H1 (cell line): ENCODE measurements around the gene MYL7. TPM values are rescaled to one million over a fixed set of nuclear protein-coding genes. Genes with fewer than 3 reads are reported as not detected.

ENCODE experiments used
- CTCF ChIA-PET: fragments of 300-600 bp; sonication (Branson Sonifier 250); formaldehyde crosslinking; loops from one replicate; lab custom pipeline; 2021; ENCODE audit not compliant: partially characterized antibody; lab: Charles Lee
- POLR2A ChIA-PET: fragments of 300-600 bp; sonication (Branson Sonifier 250); formaldehyde crosslinking; loops from one replicate; lab custom pipeline; 2021; ENCODE audit warnings: inconsistent platforms; ENCODE audit not compliant: partially characterized antibody; lab: Charles Lee
- DNase-seq, 2 experiments: peaks; one replicate each; pipeline versions ENCODE4 v3.0.0 to v3.0.0-alpha.2; 2010 to 2022; ENCODE audit warnings: low spot score in 2 of 2, low read depth in 1 of 2, mixed read lengths in 1 of 2
- FAIRE-seq: peaks from 2 replicates; lab custom pipeline; 2011; peaks lifted over from hg19 to GRCh38; lab: Jason Lieb, UNC
- H2AFZ ChIP-seq: 2 replicates; pipeline ENCODE4 v1.8.1; 2012; ENCODE audit warnings: low read length, inconsistent platforms
- H2AK5ac ChIP-seq: 2 replicates; pipeline ENCODE4 v1.6.1; 2013; ENCODE audit warnings: low read depth, low read length
- H2BK120ac ChIP-seq: replicated peaks from 2 replicates; pipeline ENCODE3; 2013; ENCODE audit warnings: low read depth, low read length, inconsistent platforms
- H2BK12ac ChIP-seq: 2 replicates; pipeline ENCODE4 v1.6.1; 2013; ENCODE audit warnings: low read depth, low read length
- H2BK15ac ChIP-seq: 2 replicates; pipeline ENCODE4 v1.6.1; 2013; ENCODE audit warnings: low read length
- H2BK20ac ChIP-seq: 2 replicates; pipeline ENCODE4 v1.6.1; 2013; ENCODE audit warnings: low read length
- H2BK5ac ChIP-seq: 2 replicates; pipeline ENCODE4 v1.6.1; 2013; ENCODE audit warnings: low read depth, low read length
- H3K14ac ChIP-seq: 2 replicates; pipeline ENCODE4 v1.6.1; 2013; ENCODE audit warnings: inconsistent platforms; ENCODE audit not compliant: insufficient read length
- H3K18ac ChIP-seq: 2 replicates; pipeline ENCODE4 v1.6.1; 2013; ENCODE audit warnings: low read length; ENCODE audit errors: extremely low read depth
- H3K23ac ChIP-seq: 2 replicates; pipeline ENCODE4 v1.6.1; 2013; ENCODE audit warnings: inconsistent platforms; ENCODE audit not compliant: insufficient read length
- H3K23me2 ChIP-seq: 2 replicates; pipeline ENCODE4 v1.6.1; 2013; ENCODE audit warnings: low read depth, low read length
- H3K27ac ChIP-seq: 2 replicates; pipeline ENCODE4 v1.6.1; 2011; ENCODE audit warnings: low read depth, low read length, inconsistent platforms
- H3K27me3 ChIP-seq, 4 experiments: replicated peaks in 1 of 4; 1 replicate in 1 of 4; 2 replicates in 3 of 4; pipeline versions ENCODE4 v1.6.1 to v1.8.1; 2011 to 2013; ENCODE audit warnings: low read length in 3 of 4, mild to moderate bottlenecking in 3 of 4, inconsistent platforms in 2 of 4, mixed read lengths in 2 of 4, moderate library complexity in 1 of 4; ENCODE audit not compliant: control insufficient read depth in 3 of 4, insufficient read depth in 3 of 4; ENCODE audit errors: extremely low read depth in 1 of 4
- H3K36me3 ChIP-seq, 4 experiments: 2 replicates each; pipeline versions ENCODE4 v1.6.1 to v1.8.1; 2011 to 2013; ENCODE audit warnings: mild to moderate bottlenecking in 4 of 4, low read length in 3 of 4, moderate library complexity in 2 of 4, control low read depth in 1 of 4, inconsistent platforms in 1 of 4; ENCODE audit not compliant: insufficient read depth in 4 of 4, control insufficient read depth in 2 of 4
- H3K4ac ChIP-seq: replicated peaks from 2 replicates; pipeline ENCODE3; 2013; ENCODE audit warnings: low read length, low read depth, mixed read lengths, inconsistent platforms; ENCODE audit not compliant: insufficient read length
- H3K4me1 ChIP-seq, 4 experiments: replicated peaks in 1 of 4; 1 replicate in 1 of 4; 2 replicates in 3 of 4; pipeline versions ENCODE4 v1.6.1 to v1.8.1; 2011 to 2013; ENCODE audit warnings: low read length in 3 of 4, inconsistent platforms in 2 of 4, mixed read lengths in 1 of 4; ENCODE audit not compliant: insufficient read depth in 4 of 4, control insufficient read depth in 3 of 4
- H3K4me2 ChIP-seq, 2 experiments: 2 replicates each; pipeline versions ENCODE4 v1.6.1 to v1.8.1; 2011 to 2013; ENCODE audit warnings: low read depth in 2 of 2, low read length in 2 of 2, control low read depth in 1 of 2, inconsistent platforms in 1 of 2, mild to moderate bottlenecking in 1 of 2; ENCODE audit not compliant: insufficient read depth in 1 of 2
- H3K4me3 ChIP-seq, 4 experiments: fragments of 200-600, 300-600 bp in 1 of 4; sonication (generic), shearing (Covaris generic), sonication (Bioruptor Twin) in 1 of 4; 2 replicates each; pipeline versions ENCODE4 v1.5.1 to v1.8.1; 2011 to 2016; ENCODE audit warnings: low read length in 4 of 4, low read depth in 3 of 4, control low read depth in 2 of 4, inconsistent platforms in 2 of 4, mild to moderate bottlenecking in 2 of 4, mixed read lengths in 1 of 4, moderate library complexity in 1 of 4; ENCODE audit not compliant: insufficient read depth in 2 of 4; ENCODE audit errors: extremely low read depth in 1 of 4
- H3K56ac ChIP-seq: replicated peaks from 2 replicates; pipeline ENCODE3; 2013; ENCODE audit warnings: low read depth, mild to moderate bottlenecking, mixed read lengths, low read length, inconsistent platforms; ENCODE audit not compliant: insufficient read length
- H3K79me1 ChIP-seq: 2 replicates; pipeline ENCODE4 v1.6.1; 2013; ENCODE audit warnings: low read depth, low read length, control low read depth
- H3K79me2 ChIP-seq, 2 experiments: 2 replicates each; pipeline versions ENCODE4 v1.6.1 to v1.8.1; 2012 to 2013; ENCODE audit warnings: low read length in 2 of 2, mild to moderate bottlenecking in 2 of 2, inconsistent platforms in 1 of 2; ENCODE audit not compliant: insufficient read depth in 2 of 2, control insufficient read depth in 1 of 2
- H3K9ac ChIP-seq, 4 experiments: replicated peaks in 1 of 4; 1 replicate in 1 of 4; 2 replicates in 3 of 4; pipeline versions ENCODE4 v1.6.1 to v1.8.1; 2011 to 2013; ENCODE audit warnings: low read depth in 3 of 4, low read length in 3 of 4, control low read depth in 2 of 4, mild to moderate bottlenecking in 2 of 4, moderate library complexity in 2 of 4, inconsistent platforms in 1 of 4; ENCODE audit errors: extremely low read depth in 1 of 4
- H3K9me3 ChIP-seq, 2 experiments: 2 replicates each; pipeline versions ENCODE4 v1.6.1 to v1.8.1; 2012 to 2013; ENCODE audit warnings: mild to moderate bottlenecking in 2 of 2, moderate library complexity in 2 of 2, control low read depth in 1 of 2, inconsistent platforms in 1 of 2, low read depth in 1 of 2, low read length in 1 of 2, mixed read lengths in 1 of 2; ENCODE audit not compliant: insufficient read depth in 2 of 2
- H4K20me1 ChIP-seq, 2 experiments: replicated peaks in 1 of 2; 2 replicates each; pipeline versions ENCODE3 to v1.8.1; 2011 to 2013; ENCODE audit warnings: inconsistent platforms in 2 of 2, low read length in 2 of 2, mild to moderate bottlenecking in 1 of 2; ENCODE audit not compliant: insufficient read depth in 2 of 2, control insufficient read depth in 1 of 2
- H4K5ac ChIP-seq: 2 replicates; pipeline ENCODE4 v1.6.1; 2013; ENCODE audit warnings: low read length, low read depth, mixed read lengths, inconsistent platforms; ENCODE audit not compliant: insufficient read length
- H4K8ac ChIP-seq: 2 replicates; pipeline ENCODE4 v1.8.0; 2013; ENCODE audit warnings: mild to moderate bottlenecking, moderate library complexity, low read length, inconsistent platforms; ENCODE audit not compliant: insufficient read depth; ENCODE audit errors: extremely low read depth
- H4K91ac ChIP-seq: replicated peaks from 2 replicates; pipeline ENCODE3; 2013; ENCODE audit warnings: low read length, mixed read lengths, inconsistent platforms; ENCODE audit not compliant: insufficient read length
- FOSL1 ChIP-seq: IDR thresholded peaks from 2 replicates; pipeline ENCODE4 v1.6.1; 2011; ENCODE audit warnings: mild to moderate bottlenecking, low read depth, low read length, moderate library complexity; ENCODE audit not compliant: insufficient read depth
- WGBS, 2 experiments: shearing (Covaris generic) in 1 of 2; methylation state at CpG; one replicate each; pipeline versions ENCODE4 v1.1.6 to v1.1.7; 2013 to 2015; ENCODE audit warnings: low lambda C conversion rate in 2 of 2, mixed read lengths in 2 of 2, inconsistent platforms in 1 of 2, low coverage in 1 of 2, missing lambda C conversion rate in 1 of 2; ENCODE audit not compliant: insufficient replicate concordance in 2 of 2, insufficient coverage in 1 of 2, insufficient read length in 1 of 2; ENCODE audit errors: extremely low coverage in 1 of 2, missing lambda C conversion rate in 1 of 2; 5-methylcytosine and 5-hydroxymethylcytosine counted together
- polyA plus RNA-seq, 7 experiments: library from polyadenylated mRNA; depleted of rRNA in 3 of 7; stranded (reverse) in 5 of 7; unstranded in 2 of 7; fragments of >200 nt in 5 of 7; fragments of 200-250 nt in 2 of 7; gene quantifications; 1 replicate in 5 of 7; 2 replicates in 1 of 7; 4 replicates in 1 of 7; pipeline versions ENCODE4 v1.2.1 to v1.2.3, GENCODE V29; 2011 to 2013; ENCODE audit warnings: missing spikeins in 2 of 7, mixed read lengths in 2 of 7
- total RNA-seq: library from RNA; stranded (reverse); fragmentation: NEBNext Ultra II Directional; extraction: Animal tissue kit (Norgen Biotek cat#: 25700); gene quantifications from 2 replicates; pipeline ENCODE4 v1.2.1, GENCODE V29; 2021

The MYL7 gene
- total and polyA plus RNA-seq, 2 of the 8 experiments (the other 6 are each of a cell fraction or from before 2014, with no cell fraction given) = 3.3 to 3.4 TPM

- no peak overlapping the region for H3K14ac ChIP-seq
- no peak overlapping the region for H3K4me3 ChIP-seq
- POLR2A ChIA-PET = no interaction called here
Observed at GRCh38 chr7:44159824-44160630, 18.9 kb upstream of the MYL7 start.

More at GRCh38 chr7:44159824-44160630, 18.9 kb upstream of the MYL7 start:
- H4K8ac ChIP-seq = no peak overlapping the region; the same call in 1 of the 2 replicates
- peaks cover 2 to 5% (median 4%) of the 10 kb centered on the region in 4 experiments; a peak in 5 of 7 replicates for H3K4me1 ChIP-seq
- no peak overlapping the region for H3K4ac ChIP-seq
- H2AK5ac ChIP-seq = no peak overlapping the region
- no peak overlapping the region for H4K5ac ChIP-seq
- H3K23ac ChIP-seq = no peak overlapping the region
- H3K36me3 ChIP-seq = no peaks in the 10 kb centered on the region
- no peaks in the 10 kb centered on the region for H3K79me1 ChIP-seq
- no peak overlapping the region for H2BK15ac ChIP-seq
- no peak overlapping the region for H3K56ac ChIP-seq
- TF ChIP-seq FOSL1 = no peak
- TF ChIP-seq, all 59 proteins: peak for 0
- Histone ChIP-seq H2BK20ac (no peak overlapping the region), H3K18ac (no peak overlapping the region), H3K79me2 (no peaks in the 10 kb centered on the region), H3K23me2 (no peaks in the 10 kb centered on the region), H3K9me3 (no peaks in the 10 kb centered on the region), H2BK5ac (no peak overlapping the region), H3K27ac (no peak overlapping the region), H3K9ac (no peak overlapping the region), H2BK12ac (no peak overlapping the region), H4K91ac (no peak overlapping the region), H2AFZ (no peak overlapping the region), H4K20me1 (no peaks in the 10 kb centered on the region), H3K27me3 (no peaks in the 10 kb centered on the region; a peak in 1 of 7 replicates), H3K4me2 (no peak overlapping the region), H2BK120ac (no peak overlapping the region)
- WGBS, 2 experiments = 84% methylated on average over 5 of the region's 5 CpGs; no CpG with 5 or more reads in 1 of the 2 experiments
- DNase-seq (no peak), FAIRE-seq (no peak)
- CTCF ChIA-PET = interaction anchor here (1.2 to 2.0 kb wide), 2 partner anchors 12 to 19 kb away, joined by 3 to 4 read pairs; no protein-coding TSS in a partner anchor
